AG04450 (cell line): ENCODE results near the gene PPP1R9B. TPM values are rescaled to one million over a fixed set of nuclear protein-coding genes. Genes with fewer than 3 reads are reported as not detected.

Source experiments
- CTCF ChIA-PET: fragments of 300-600, 350-600 bp; formaldehyde crosslinking; extraction: SDS; loops from one replicate; lab custom pipeline; 2022; ENCODE audit warnings: antibody characterized with exemption, inconsistent platforms; lab: Charles Lee
- POLR2A ChIA-PET: fragments of 350-600 bp; formaldehyde crosslinking; extraction: SDS; loops from one replicate; lab custom pipeline; 2021; ENCODE audit warnings: antibody characterized with exemption, inconsistent platforms; lab: Yijun Ruan, JAX
- DNase-seq: peaks from one replicate; pipeline ENCODE4 v3.0.0-alpha.2; 2011; ENCODE audit warnings: low read depth, low spot score
- H3K27ac ChIP-seq: one replicate; pipeline ENCODE4 v1.5.1; 2012; ENCODE audit warnings: low read depth, low read length, control low read depth
- H3K27me3 ChIP-seq: one replicate; pipeline ENCODE4 v1.6.0; 2012; ENCODE audit warnings: low read length; ENCODE audit not compliant: control insufficient read depth, insufficient read depth
- H3K4me3 ChIP-seq: 2 replicates; pipeline ENCODE4 v1.5.1; 2011; ENCODE audit warnings: mild to moderate bottlenecking, low read depth, low read length, control low read depth
- H3K9me3 ChIP-seq: 2 replicates; pipeline ENCODE4 v1.5.1; 2012; ENCODE audit warnings: low read length; ENCODE audit not compliant: control insufficient read depth, insufficient read depth
- polyA plus RNA-seq: library from polyadenylated mRNA; depleted of rRNA; stranded (reverse); fragments of >200 nt; gene quantifications from 2 replicates; pipeline ENCODE4 v1.2.3, GENCODE V29; 2011
- TF ChIP-seq, protein P1 (sequence below): IDR thresholded peaks from 2 replicates; pipeline ENCODE4 v1.5.1; 2011; ENCODE audit warnings: low read depth, low read length, control low read depth, inconsistent platforms

PPP1R9B gene
- polyA plus RNA-seq, 1 experiment = 18.2 TPM

DNA sequence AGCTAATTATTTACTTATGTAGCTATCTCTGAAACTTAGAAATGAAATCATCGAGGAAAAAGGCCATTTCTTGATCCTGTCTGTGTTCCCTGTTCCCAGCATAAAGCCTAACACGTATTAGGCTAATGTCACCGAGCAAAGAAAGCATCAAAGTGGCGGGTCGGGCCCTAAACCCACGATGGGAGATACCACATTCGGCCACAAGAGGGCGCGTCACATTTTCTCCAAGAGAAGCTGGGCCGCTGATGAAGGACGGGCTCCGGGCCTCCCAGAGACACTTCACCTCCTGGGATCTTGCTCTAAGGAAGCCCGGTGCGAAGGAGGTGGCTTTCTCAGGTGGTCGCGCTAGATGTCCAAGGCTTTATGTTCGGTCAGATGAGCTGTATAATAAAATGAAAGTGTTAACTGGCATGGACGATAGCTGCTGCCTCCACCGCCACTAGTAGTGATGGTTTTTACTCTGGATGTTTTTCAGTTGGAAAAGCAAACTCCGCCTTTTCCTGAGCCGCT, 56.2 kb downstream of the PPP1R9B start:
- TF ChIP-seq, protein P1, sequence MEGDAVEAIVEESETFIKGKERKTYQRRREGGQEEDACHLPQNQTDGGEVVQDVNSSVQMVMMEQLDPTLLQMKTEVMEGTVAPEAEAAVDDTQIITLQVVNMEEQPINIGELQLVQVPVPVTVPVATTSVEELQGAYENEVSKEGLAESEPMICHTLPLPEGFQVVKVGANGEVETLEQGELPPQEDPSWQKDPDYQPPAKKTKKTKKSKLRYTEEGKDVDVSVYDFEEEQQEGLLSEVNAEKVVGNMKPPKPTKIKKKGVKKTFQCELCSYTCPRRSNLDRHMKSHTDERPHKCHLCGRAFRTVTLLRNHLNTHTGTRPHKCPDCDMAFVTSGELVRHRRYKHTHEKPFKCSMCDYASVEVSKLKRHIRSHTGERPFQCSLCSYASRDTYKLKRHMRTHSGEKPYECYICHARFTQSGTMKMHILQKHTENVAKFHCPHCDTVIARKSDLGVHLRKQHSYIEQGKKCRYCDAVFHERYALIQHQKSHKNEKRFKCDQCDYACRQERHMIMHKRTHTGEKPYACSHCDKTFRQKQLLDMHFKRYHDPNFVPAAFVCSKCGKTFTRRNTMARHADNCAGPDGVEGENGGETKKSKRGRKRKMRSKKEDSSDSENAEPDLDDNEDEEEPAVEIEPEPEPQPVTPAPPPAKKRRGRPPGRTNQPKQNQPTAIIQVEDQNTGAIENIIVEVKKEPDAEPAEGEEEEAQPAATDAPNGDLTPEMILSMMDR = peak; percentile 83
- Histone ChIP-seq H3K27me3 (no peaks in the 10 kb centered on the region), H3K27ac (peak overlapping the region; percentile 70), H3K4me3 (peak overlapping the region; percentile 57), H3K9me3 (no peaks in the 10 kb centered on the region)
- ChIA-PET POLR2A (interaction anchor here (1.0 to 1.5 kb wide), 3 partner anchors 18 to 107 kb away, joined by 4 to 7 read pairs (median 5); partner anchors contain the start of gene COL1A1), CTCF (interaction anchor here (0.6 to 4.5 kb wide), 79 partner anchors 9 to 322 kb away, joined by 3 to 171 read pairs (median 6); partner anchors contain the start of genes DLX3, ITGA3, PPP1R9B and SGCA)
- DNase-seq = peak; percentile 41

DNA sequence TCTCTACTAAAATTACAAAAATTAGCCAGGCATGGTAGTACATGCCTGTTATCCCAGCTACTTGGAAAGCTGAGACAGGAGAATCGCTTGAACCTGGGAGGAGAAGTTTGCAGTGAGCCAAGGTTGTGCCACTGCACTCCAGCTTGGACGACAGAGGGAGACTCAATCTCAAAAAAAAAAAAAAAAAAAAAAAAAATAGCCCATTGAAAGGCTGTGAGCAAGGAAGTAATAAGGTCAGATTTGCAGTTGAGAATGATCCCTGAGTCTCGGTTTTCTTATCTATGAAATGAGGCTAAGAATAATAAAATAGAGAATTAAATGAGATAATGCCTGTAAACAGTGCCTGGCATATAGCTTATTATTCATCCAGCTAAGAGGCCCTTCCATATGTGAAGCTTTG, 56.7 kb downstream of the PPP1R9B start:
- no peak overlapping the region for H3K27ac ChIP-seq
- H3K9me3 ChIP-seq = no peaks in the 10 kb centered on the region
- ChIA-PET POLR2A (interaction anchor here (1.0 to 1.5 kb wide), 3 partner anchors 18 to 108 kb away, joined by 4 to 7 read pairs (median 5); partner anchors contain the start of gene COL1A1), CTCF (interaction anchor here (0.6 to 4.5 kb wide), 71 partner anchors 9 to 277 kb away, joined by 3 to 171 read pairs (median 7); partner anchors contain the start of genes DLX3, PPP1R9B and SGCA)
- no peak overlapping the region for H3K4me3 ChIP-seq
- DNase-seq = no peak
- H3K27me3 ChIP-seq = no peaks in the 10 kb centered on the region
- TF ChIP-seq, protein P1 = no peak

DNA sequence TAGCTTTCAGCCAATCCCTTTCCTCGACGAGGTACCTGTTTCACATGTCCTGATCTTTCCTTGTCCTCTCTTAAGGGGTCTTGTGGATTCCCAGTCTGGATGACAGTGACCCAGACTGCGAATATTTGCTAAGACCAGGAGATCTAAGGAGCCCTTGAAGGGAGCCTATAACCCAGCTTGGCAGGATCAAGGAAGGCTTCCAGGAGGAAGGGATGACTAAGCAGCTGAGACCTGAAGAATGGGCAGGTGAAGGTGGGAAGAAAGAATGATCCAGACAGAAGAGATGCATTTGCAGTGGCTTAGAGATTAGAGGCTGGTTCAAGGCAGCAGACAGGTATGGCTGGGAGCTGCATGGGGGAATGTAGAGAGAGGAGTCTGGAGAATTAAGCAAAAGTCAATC, 57.2 kb downstream of the PPP1R9B start:
- CTCF ChIA-PET = interaction anchor here (0.8 to 4.5 kb wide), 18 partner anchors 12 to 270 kb away, joined by 4 to 171 read pairs (median 12); no protein-coding TSS in a partner anchor
- Histone ChIP-seq H3K9me3 (no peaks in the 10 kb centered on the region), H3K4me3 (no peak overlapping the region), H3K27ac (no peak overlapping the region), H3K27me3 (no peaks in the 10 kb centered on the region)
- POLR2A ChIA-PET = interaction anchor here (1.5 kb wide), 1 partner anchor 108 kb away, joined by 7 read pairs; the partner anchor contains the start of gene COL1A1
- DNase-seq = no peak
- TF ChIP-seq, protein P1 = no peak

DNA sequence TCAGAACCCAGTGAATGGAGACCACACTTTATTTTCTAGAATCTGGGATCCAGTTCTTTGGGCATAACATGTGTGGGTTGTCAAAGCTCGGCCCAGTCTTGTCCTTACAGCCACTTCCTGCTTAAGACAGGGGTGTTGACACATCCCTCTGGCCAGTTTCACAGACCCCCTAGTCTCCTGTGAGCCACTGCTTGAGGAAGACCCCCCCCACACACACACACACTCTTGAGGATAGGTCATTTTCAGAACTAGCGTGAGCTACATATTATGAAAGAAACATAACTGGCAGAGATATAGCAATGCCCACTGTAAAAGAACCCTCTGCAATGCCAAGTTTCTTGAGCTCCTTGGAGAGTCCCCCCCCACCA, 58.6 kb downstream of the PPP1R9B start:
- no peaks in the 10 kb centered on the region for H3K9me3 ChIP-seq
- H3K27ac ChIP-seq = no peak overlapping the region
- TF ChIP-seq, protein P1 = no peak
- no peaks in the 10 kb centered on the region for H3K27me3 ChIP-seq
- H3K4me3 ChIP-seq = no peak overlapping the region
- CTCF ChIA-PET = interaction anchor here (0.5 to 4.5 kb wide), 9 partner anchors 9 to 271 kb away, joined by 3 to 171 read pairs (median 4); no protein-coding TSS in a partner anchor
- POLR2A ChIA-PET = interaction anchor here (0.6 to 0.7 kb wide), 2 partner anchors 187 to 597 kb away, joined by 3 to 7 read pairs; no protein-coding TSS in a partner anchor
- DNase-seq = no peak
